GM12878 (cell line): ENCODE measurements around the gene AREG. TPM values are rescaled to one million over a fixed set of nuclear protein-coding genes. Genes with fewer than 3 reads are reported as not detected.
A peak's percentile ranks its signal among the peaks of the same experiment; 100 is the strongest.

Experiments used
- ATAC-seq: fragments of 200-7000 bp; cut with Tn5 transposase; 3 replicates; pipeline ENCODE4 v1.9.1; 2020; ENCODE audit warnings: mild to moderate bottlenecking, moderate library complexity
- BruUV-seq: library from RNA; stranded (reverse); fragments of 400-500 nt; replicated peaks from 2 replicates; lab custom pipeline; 2021; lab: Mats Ljungman, UMichigan
- CTCF ChIA-PET: fragments of 300-600 bp; sonication (Branson Sonifier 250); formaldehyde crosslinking; extraction: SDS; loops from one replicate; lab custom pipeline; 2021; ENCODE audit warnings: inconsistent platforms; lab: Yijun Ruan, JAX
- POLR2A ChIA-PET: fragments of 350-600 bp; formaldehyde crosslinking; extraction: SDS; loops from one replicate; lab custom pipeline; 2021; ENCODE audit warnings: inconsistent platforms; lab: Charles Lee
- RAD21 ChIA-PET: fragments of 300-600 bp; sonication (Branson Sonifier 250); formaldehyde crosslinking; loops from one replicate; lab custom pipeline; 2023; ENCODE audit warnings: antibody characterized with exemption; ENCODE audit not compliant: unreplicated experiment; lab: Charles Lee
- SMC1A ChIA-PET: fragments of 300-600 bp; sonication (Branson Sonifier 250); formaldehyde crosslinking; loops from one replicate; lab custom pipeline; 2023; ENCODE audit not compliant: unreplicated experiment, uncharacterized antibody; lab: Charles Lee
- DNase-seq: peaks from one replicate; pipeline ENCODE4 v3.0.0-alpha.2; 2011; ENCODE audit warnings: low read depth, low spot score
- FAIRE-seq: peaks from 3 replicates; lab custom pipeline; 2011; peaks lifted over from hg19 to GRCh38; lab: Jason Lieb, UNC
- H2AFZ ChIP-seq: 2 replicates; pipeline ENCODE4 v1.6.0; 2011; ENCODE audit warnings: low read depth, low read length, control low read depth; ENCODE audit not compliant: control insufficient read depth
- H3K27ac ChIP-seq: 2 replicates; pipeline ENCODE4 v1.5.1; 2011; ENCODE audit warnings: control low read depth; ENCODE audit not compliant: control insufficient read depth, insufficient read depth
- H3K27me3 ChIP-seq, 2 experiments: replicated peaks in 1 of 2; 2 replicates each; pipeline versions ENCODE4 v1.6.0 to v1.6.1; 2011; ENCODE audit warnings: low read length in 1 of 2; ENCODE audit not compliant: control insufficient read depth in 2 of 2, insufficient read depth in 2 of 2
- H3K36me3 ChIP-seq, 2 experiments: 2 replicates each; pipeline ENCODE4 v1.5.1; 2011; ENCODE audit warnings: low read length in 1 of 2; ENCODE audit not compliant: control insufficient read depth in 2 of 2, insufficient read depth in 2 of 2
- H3K4me1 ChIP-seq: 2 replicates; pipeline ENCODE4 v1.6.1; 2011; ENCODE audit warnings: mild to moderate bottlenecking, low read length, moderate library complexity, mixed read lengths; ENCODE audit not compliant: control insufficient read depth, insufficient read depth
- H3K4me2 ChIP-seq: 2 replicates; pipeline ENCODE4 v1.6.0; 2011; ENCODE audit warnings: control low read depth; ENCODE audit not compliant: control insufficient read depth, insufficient read depth
- H3K4me3 ChIP-seq: fragments of 200-600 bp; sonication (generic); 2 replicates; pipeline ENCODE4 v1.5.1; 2016
- H3K79me2 ChIP-seq: 2 replicates; pipeline ENCODE4 v1.6.0; 2011; ENCODE audit warnings: low read length; ENCODE audit not compliant: control insufficient read depth, insufficient read depth
- H3K9ac ChIP-seq: 2 replicates; pipeline ENCODE4 v1.8.0; 2011; ENCODE audit warnings: low read length, control low read depth, mixed read lengths; ENCODE audit not compliant: control insufficient read depth, insufficient read depth
- H3K9me3 ChIP-seq: replicated peaks from 3 replicates; pipeline ENCODE4 v1.5.1; 2011; ENCODE audit warnings: mild to moderate bottlenecking, low read length; ENCODE audit not compliant: control insufficient read depth, insufficient read depth
- H4K20me1 ChIP-seq: 2 replicates; pipeline ENCODE4 v1.6.0; 2011; ENCODE audit not compliant: control insufficient read depth, insufficient read depth
- EED ChIP-seq: sonication (generic); IDR thresholded peaks from 2 replicates; pipeline ENCODE4 v1.6.1; 2016; ENCODE audit warnings: antibody characterized with exemption, low read depth
- MEF2B ChIP-seq: fragments of 450-650 bp; IDR thresholded peaks from 2 replicates; pipeline ENCODE4 v1.6.1; 2018; ENCODE audit warnings: mild to moderate bottlenecking, moderate library complexity; ENCODE audit not compliant: partially characterized antibody, poor library complexity, severe bottlenecking
- NFYB ChIP-seq: IDR thresholded peaks from 2 replicates; pipeline ENCODE4 v1.6.1; 2011; ENCODE audit warnings: low read depth, mild to moderate bottlenecking, low read length, improper control_type of control experiment, moderate library complexity; ENCODE audit not compliant: insufficient read depth
- PAX8 ChIP-seq: fragments of 450-650 bp; IDR thresholded peaks from 2 replicates; pipeline ENCODE4 v1.6.1; 2017; ENCODE audit warnings: mild to moderate bottlenecking, moderate library complexity
- RAD21 ChIP-seq: IDR thresholded peaks from 2 replicates; pipeline ENCODE4 v1.6.1; 2011; ENCODE audit warnings: mild to moderate bottlenecking, low read depth, low read length, moderate library complexity; ENCODE audit not compliant: insufficient read depth
- SREBF2 ChIP-seq: IDR thresholded peaks from 2 replicates; pipeline ENCODE4 v1.6.1; 2012; ENCODE audit warnings: mild to moderate bottlenecking, low read length
- USF2 ChIP-seq: IDR thresholded peaks from 2 replicates; pipeline ENCODE4 v1.6.1; 2011; ENCODE audit warnings: low read depth, low read length, improper control_type of control experiment, borderline replicate concordance
- WGBS: methylation state at CpG from one replicate; pipeline ENCODE4 v1.1.6; 2016; ENCODE audit warnings: low lambda C conversion rate; ENCODE audit not compliant: insufficient replicate concordance, insufficient coverage; ENCODE audit errors: missing lambda C conversion rate; 5-methylcytosine and 5-hydroxymethylcytosine counted together
- in situ Hi-C: fragments of 300-500 bp; cut with MboI; formaldehyde crosslinking; loops from 9 replicates; pipeline ENCODE4 v1.14.3; 2018; ENCODE audit warnings: mixed read lengths
- intact Hi-C: fragments of 100-400 bp; cut with micrococcal nuclease; formaldehyde crosslinking; loops from one replicate; pipeline ENCODE4 v1.14.2; 2022; ENCODE audit not compliant: unreplicated experiment
- polyA plus RNA-seq, 11 experiments: library from polyadenylated mRNA; depleted of rRNA in 4 of 11; unstranded in 6 of 11; stranded (reverse) in 5 of 11; fragments of >200 nt; fragmentation: Nextera tagmentation in 4 of 11; fragmentation: Illumina TruSeq in 1 of 11; extraction: Ambion mirVana in 4 of 11; extraction: Trizol in 1 of 11; gene quantifications; 1 replicate in 1 of 11; 2 replicates in 10 of 11; pipeline versions ENCODE4 v1.2.1 to v1.2.3, GENCODE V29; 2011 to 2016; ENCODE audit warnings: inconsistent platforms in 2 of 11, missing spikeins in 2 of 11, low read depth in 1 of 11
- total RNA-seq, 4 experiments: library from RNA; depleted of rRNA in 3 of 4; stranded (reverse); fragments of >200 nt in 3 of 4; fragmentation: Illumina TruSeq in 1 of 4; extraction: Trizol in 1 of 4; gene quantifications; 2 replicates each; pipeline versions ENCODE4 v1.2.1 to v1.2.3, GENCODE V29; 2013 to 2021
- TF ChIP-seq, protein P1 (sequence below): fragments of 450-650 bp; IDR thresholded peaks from 2 replicates; pipeline ENCODE4 v1.6.1; 2017; ENCODE audit warnings: low read depth, mild to moderate bottlenecking, moderate library complexity

The AREG gene
- total and polyA plus RNA-seq, 10 of the 15 experiments (the other 5 are each of a cell fraction or from before 2014, with no cell fraction given) = 0.25 to 0.37 TPM; not detected in 8

GRCh38 chr4:74440356-74440755, 4.6 kb upstream of the AREG start:
- 78% methylated on average over 4 of the region's 4 CpGs for WGBS
- H3K9me3 ChIP-seq = no peaks in the 10 kb centered on the region
- no peaks in the 10 kb centered on the region for H3K27me3 ChIP-seq
- H3K79me2 ChIP-seq = no peaks in the 10 kb centered on the region
- no peak overlapping the region for H3K27ac ChIP-seq
- no TSS peak for BruUV-seq
- FAIRE-seq (no peak), ATAC-seq (no peak), DNase-seq (no peak)
- no peak overlapping the region for H3K9ac ChIP-seq
- peaks cover 2% of the 10 kb centered on the region; the same call in 1 of the 2 replicates for H3K4me1 ChIP-seq
- H3K4me3 ChIP-seq = no peak overlapping the region
- ChIA-PET POLR2A (no interaction called here), CTCF (interaction anchor here (1.1 kb wide), 1 partner anchor 12 kb away, joined by 3 read pairs; no protein-coding TSS in a partner anchor), SMC1A (no interaction called here), RAD21 (no interaction called here)
- in situ Hi-C loops (no loop called here), intact Hi-C loops (no loop called here)
- no peak overlapping the region for H2AFZ ChIP-seq
- no peak overlapping the region for H3K4me2 ChIP-seq
- no peaks in the 10 kb centered on the region for H3K36me3 ChIP-seq
- TF ChIP-seq, protein P1, sequence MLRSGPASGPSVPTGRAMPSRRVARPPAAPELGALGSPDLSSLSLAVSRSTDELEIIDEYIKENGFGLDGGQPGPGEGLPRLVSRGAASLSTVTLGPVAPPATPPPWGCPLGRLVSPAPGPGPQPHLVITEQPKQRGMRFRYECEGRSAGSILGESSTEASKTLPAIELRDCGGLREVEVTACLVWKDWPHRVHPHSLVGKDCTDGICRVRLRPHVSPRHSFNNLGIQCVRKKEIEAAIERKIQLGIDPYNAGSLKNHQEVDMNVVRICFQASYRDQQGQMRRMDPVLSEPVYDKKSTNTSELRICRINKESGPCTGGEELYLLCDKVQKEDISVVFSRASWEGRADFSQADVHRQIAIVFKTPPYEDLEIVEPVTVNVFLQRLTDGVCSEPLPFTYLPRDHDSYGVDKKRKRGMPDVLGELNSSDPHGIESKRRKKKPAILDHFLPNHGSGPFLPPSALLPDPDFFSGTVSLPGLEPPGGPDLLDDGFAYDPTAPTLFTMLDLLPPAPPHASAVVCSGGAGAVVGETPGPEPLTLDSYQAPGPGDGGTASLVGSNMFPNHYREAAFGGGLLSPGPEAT = no peak
- TF ChIP-seq NFYB = peak; percentile 47; the same call in 1 of the 2 replicates
- no peak for TF ChIP-seq MEF2B
- no peak for TF ChIP-seq RAD21
- no peak for TF ChIP-seq PAX8
- TF ChIP-seq SREBF2 = no peak
- no peak for TF ChIP-seq USF2
- no peak for TF ChIP-seq EED
- H4K20me1 ChIP-seq = no peaks in the 10 kb centered on the region
